SU-DHL-6 (cell line): ENCODE data around the gene CANX.
A peak's percentile ranks its signal among the peaks of the same experiment; 100 is the strongest.

Experiments
- EZH2phosphoT487 ChIP-seq: fragments of 200-600 bp; sonication (generic), shearing (Covaris generic); conservative IDR thresholded peaks from 2 replicates; pipeline ENCODE4 v1.6.1; 2018; ENCODE audit warnings: mild to moderate bottlenecking, antibody characterized with exemption, low read length, moderate library complexity, mixed read lengths
- TF ChIP-seq, protein P1 (sequence below): fragments of 200-600 bp; sonication (generic); IDR thresholded peaks from one replicate; pipeline ENCODE4 v1.5.1; 2017; ENCODE audit warnings: antibody characterized with exemption, mild to moderate bottlenecking, low read length, moderate library complexity; ENCODE audit not compliant: insufficient read depth, poor library complexity, severe bottlenecking

DNA sequence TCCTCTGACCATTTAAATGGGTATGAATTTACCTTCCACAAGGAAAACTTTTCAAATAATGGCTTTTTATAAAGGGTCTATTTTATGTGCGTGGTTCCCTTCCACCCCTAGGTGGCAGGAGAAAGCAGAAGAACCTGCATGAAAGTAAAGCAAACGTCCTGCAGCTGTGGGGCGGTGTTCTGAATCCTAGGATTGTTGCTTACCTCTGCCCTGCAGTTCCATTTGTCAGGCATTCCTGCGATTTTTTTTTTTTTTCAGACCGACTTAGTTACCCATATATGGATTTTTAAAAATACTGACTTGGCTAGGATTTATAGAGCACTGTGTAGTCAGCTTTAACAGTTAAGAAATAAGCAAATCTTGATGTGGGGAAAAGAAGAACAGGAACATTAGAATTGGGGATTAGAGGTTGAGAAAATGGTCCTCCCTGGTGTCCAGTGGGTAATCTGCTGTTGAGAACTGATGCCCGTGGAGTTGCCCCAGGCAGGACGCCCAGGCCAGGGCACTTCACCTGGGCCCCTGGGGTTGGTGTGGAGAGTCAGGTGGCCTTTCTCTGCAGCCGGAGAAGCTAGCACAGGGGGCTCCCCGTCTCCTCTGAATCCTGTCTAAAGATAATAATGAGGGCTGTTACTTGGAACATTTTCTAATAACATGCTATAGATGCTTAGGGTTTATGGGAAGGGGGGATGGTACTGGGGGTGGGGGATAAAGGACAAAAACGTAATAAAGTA, 64.6 kb downstream of the CANX start:
- TF ChIP-seq, protein P1, sequence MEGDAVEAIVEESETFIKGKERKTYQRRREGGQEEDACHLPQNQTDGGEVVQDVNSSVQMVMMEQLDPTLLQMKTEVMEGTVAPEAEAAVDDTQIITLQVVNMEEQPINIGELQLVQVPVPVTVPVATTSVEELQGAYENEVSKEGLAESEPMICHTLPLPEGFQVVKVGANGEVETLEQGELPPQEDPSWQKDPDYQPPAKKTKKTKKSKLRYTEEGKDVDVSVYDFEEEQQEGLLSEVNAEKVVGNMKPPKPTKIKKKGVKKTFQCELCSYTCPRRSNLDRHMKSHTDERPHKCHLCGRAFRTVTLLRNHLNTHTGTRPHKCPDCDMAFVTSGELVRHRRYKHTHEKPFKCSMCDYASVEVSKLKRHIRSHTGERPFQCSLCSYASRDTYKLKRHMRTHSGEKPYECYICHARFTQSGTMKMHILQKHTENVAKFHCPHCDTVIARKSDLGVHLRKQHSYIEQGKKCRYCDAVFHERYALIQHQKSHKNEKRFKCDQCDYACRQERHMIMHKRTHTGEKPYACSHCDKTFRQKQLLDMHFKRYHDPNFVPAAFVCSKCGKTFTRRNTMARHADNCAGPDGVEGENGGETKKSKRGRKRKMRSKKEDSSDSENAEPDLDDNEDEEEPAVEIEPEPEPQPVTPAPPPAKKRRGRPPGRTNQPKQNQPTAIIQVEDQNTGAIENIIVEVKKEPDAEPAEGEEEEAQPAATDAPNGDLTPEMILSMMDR = peak; percentile 89
- TF ChIP-seq EZH2phosphoT487 = no peak
